ENCODE data around the gene CDC42EP5. TPM values are rescaled to one million over a fixed set of nuclear protein-coding genes. Genes with fewer than 3 reads are reported as not detected.
"Not testable (repeated sequence)": the region's sequence is repeated elsewhere in the genome, so short reads cannot be mapped to it uniquely, and the experiment has no call there.

Gene CDC42EP5
- total RNA-seq, 2 experiments from 2014 or later = 0.45 to 0.83 TPM

GRCh38 chr19:54448040-54448773, 24.9 kb downstream of the CDC42EP5 start:
- intact Hi-C loops (cut with micrococcal nuclease) = no loop called here
- ChIA-PET CTCF (interaction anchor here (1.1 to 2.2 kb wide), 4 partner anchors 9 to 57 kb away, joined by 3 to 13 read pairs (median 4); partner anchors contain the start of gene TTYH1), POLR2A (interaction anchor here (0.6 to 4.5 kb wide), 13 partner anchors 8 to 289 kb away, joined by 3 to 38 read pairs (median 4); partner anchors contain the start of genes LENG1, LENG9, MBOAT7 and RPS9)
- ATAC-seq (peak; percentile 11), DNase-seq (peak; percentile 59)
- peaks cover 32% of the 10 kb centered on the region for H3K4me1 Mint-ChIP-seq (ENCODE audit: low read depth)
- H3K36me3 Mint-ChIP-seq (ENCODE audit: low read depth) = peaks cover 53% of the 10 kb centered on the region
- peaks cover 2% of the 10 kb centered on the region for H3K27me3 Mint-ChIP-seq
- no peak for TF ChIP-seq CTCF (IDR thresholded peaks at IDR 0.05)
- H3K9me3 Mint-ChIP-seq = no peaks in the 10 kb centered on the region
- peak overlapping the region; percentile 99 for H3K27ac Mint-ChIP-seq
- peak overlapping the region; percentile 99 for H3K4me3 Mint-ChIP-seq

- DNase-seq; POLR2A ChIA-PET; H3K4me3 Mint-ChIP-seq; CTCF ChIA-PET; H3K27me3 Mint-ChIP-seq; intact Hi-C loops (cut with micrococcal nuclease); ATAC-seq; H3K9me3 Mint-ChIP-seq: not testable (repeated sequence)
- Mint-ChIP-seq H3K27ac (peak overlapping the region; percentile 5), H3K36me3 (ENCODE audit: low read depth) (peaks cover 44% of the 10 kb centered on the region), H3K4me1 (ENCODE audit: low read depth) (peaks cover 23% of the 10 kb centered on the region)
Observed at GRCh38 chr19:54446349-54446748, 26.7 kb downstream of the CDC42EP5 start.

- no peak for DNase-seq
Observed at GRCh38 chr19:54444737-54445136, 28.4 kb downstream of the CDC42EP5 start.

GRCh38 chr19:54440641-54441040, 32.5 kb downstream of the CDC42EP5 start:
- no peak for DNase-seq
- intact Hi-C loops (cut with micrococcal nuclease) = no loop called here
- no peak for TF ChIP-seq CTCF (IDR thresholded peaks at IDR 0.05)
- Mint-ChIP-seq H3K27ac (no peak overlapping the region), H3K36me3 (ENCODE audit: low read depth) (peaks cover 17% of the 10 kb centered on the region), H3K9me3 (no peaks in the 10 kb centered on the region), H3K27me3 (no peaks in the 10 kb centered on the region), H3K4me3 (no peak overlapping the region), H3K4me1 (ENCODE audit: low read depth) (peaks cover 11% of the 10 kb centered on the region)
- no peak for ATAC-seq
- POLR2A ChIA-PET = interaction anchor here (1.0 kb wide), 1 partner anchor 8 kb away, joined by 5 read pairs; the partner anchor contains the start of gene LENG8
- CTCF ChIA-PET = interaction anchor here (0.8 to 2.6 kb wide), 3 partner anchors 8 to 532 kb away, joined by 3 to 13 read pairs (median 8); partner anchors contain the start of genes LENG8 and TTYH1

More at GRCh38 chr19:54444737-54445136, 28.4 kb downstream of the CDC42EP5 start:
- H3K27ac Mint-ChIP-seq = no peak overlapping the region
- H3K9me3 Mint-ChIP-seq = no peaks in the 10 kb centered on the region
- H3K27me3 Mint-ChIP-seq = peaks cover 2% of the 10 kb centered on the region
- peaks cover 14% of the 10 kb centered on the region for H3K4me1 Mint-ChIP-seq (ENCODE audit: low read depth)
- H3K4me3 Mint-ChIP-seq = no peak overlapping the region
- TF ChIP-seq CTCF (IDR thresholded peaks at IDR 0.05) = no peak
- intact Hi-C loops (cut with micrococcal nuclease) = no loop called here
- CTCF ChIA-PET = no interaction called here
- POLR2A ChIA-PET = no interaction called here
- ATAC-seq = no peak
- peaks cover 30% of the 10 kb centered on the region for H3K36me3 Mint-ChIP-seq (ENCODE audit: low read depth)

- Mint-ChIP-seq H3K4me1 (ENCODE audit: low read depth) (peaks cover 19% of the 10 kb centered on the region), H3K4me3 (no peak overlapping the region), H3K36me3 (ENCODE audit: low read depth) (peaks cover 11% of the 10 kb centered on the region), H3K9me3 (no peaks in the 10 kb centered on the region), H3K27me3 (no peaks in the 10 kb centered on the region), H3K27ac (peak overlapping the region; percentile 25)
- intact Hi-C loops (cut with micrococcal nuclease) = no loop called here
- peak; percentile 32 for TF ChIP-seq CTCF (IDR thresholded peaks at IDR 0.05)
- ChIA-PET CTCF (interaction anchor here (0.6 to 2.6 kb wide), 5 partner anchors 9 to 174 kb away, joined by 3 to 13 read pairs (median 3); partner anchors contain the start of genes LENG8 and TTYH1), POLR2A (interaction anchor here (0.8 to 2.4 kb wide), 5 partner anchors 9 to 16 kb away, joined by 3 to 15 read pairs (median 5); partner anchors contain the start of gene LENG8)
- ATAC-seq = peak; percentile 75
- peak; percentile 62 for DNase-seq
Observed at GRCh38 chr19:54439174-54439851, 33.8 kb downstream of the CDC42EP5 start.
